ENCODE results near the gene GTF2H2.
"Not testable (repeated sequence)": the region's sequence is repeated elsewhere in the genome, so short reads cannot be mapped to it uniquely, and the experiment has no call there.

GTF2H2 gene

GRCh38 chr5:71067262-71067928, at the start of gene GTF2H2:
GTF2H2 (minus strand) TSS chr5:71067676; CDS start chr5:71062763, 4,913 bp downstream.
- not testable (repeated sequence) for DNase-seq (ENCODE audit: low read depth in 2 of 2); H3K4me3 ChIP-seq (replicated peaks in 1 of 2; ENCODE audit: low read depth in 2 of 2, low read length in 2 of 2)

GRCh38 chr5:71109730-71110275, 42.3 kb upstream of the GTF2H2 start:
- not testable (repeated sequence) for H3K4me3 ChIP-seq (replicated peaks in 1 of 2; ENCODE audit: low read depth in 2 of 2, low read length in 2 of 2); DNase-seq (ENCODE audit: low read depth in 2 of 2)

- not testable (repeated sequence) for H3K4me3 ChIP-seq (replicated peaks in 1 of 2; ENCODE audit: low read depth in 2 of 2, low read length in 2 of 2); DNase-seq (ENCODE audit: low read depth in 2 of 2)
Measured at GRCh38 chr5:71099996-71100395, 32.5 kb upstream of the GTF2H2 start.

GRCh38 chr5:71097930-71098203, 30.4 kb upstream of the GTF2H2 start:
- not testable (repeated sequence) for H3K4me3 ChIP-seq (replicated peaks in 1 of 2; ENCODE audit: low read depth in 2 of 2, low read length in 2 of 2); DNase-seq (ENCODE audit: low read depth in 2 of 2)

- not testable (repeated sequence) for DNase-seq (ENCODE audit: low read depth in 2 of 2); H3K4me3 ChIP-seq (replicated peaks in 1 of 2; ENCODE audit: low read depth in 2 of 2, low read length in 2 of 2)
Measured at GRCh38 chr5:71097173-71097929, 29.9 kb upstream of the GTF2H2 start.

- not testable (repeated sequence) for DNase-seq (ENCODE audit: low read depth in 2 of 2)
Measured at GRCh38 chr5:71089773-71090172, 22.3 kb upstream of the GTF2H2 start.

GRCh38 chr5:71088754-71089153, 21.3 kb upstream of the GTF2H2 start:
- H3K4me3 ChIP-seq (replicated peaks in 1 of 2; ENCODE audit: low read depth in 2 of 2, low read length in 2 of 2); DNase-seq (ENCODE audit: low read depth in 2 of 2): not testable (repeated sequence)

More at GRCh38 chr5:71089773-71090172, 22.3 kb upstream of the GTF2H2 start:
- H3K4me3 ChIP-seq (replicated peaks in 1 of 2; ENCODE audit: low read depth in 2 of 2, low read length in 2 of 2): not testable (repeated sequence)

- not testable (repeated sequence) for H3K4me3 ChIP-seq (replicated peaks in 1 of 2; ENCODE audit: low read depth in 2 of 2, low read length in 2 of 2); DNase-seq (ENCODE audit: low read depth in 2 of 2)
Measured at GRCh38 chr5:71086145-71086544, 18.7 kb upstream of the GTF2H2 start.

- not testable (repeated sequence) for DNase-seq (ENCODE audit: low read depth in 2 of 2); H3K4me3 ChIP-seq (replicated peaks in 1 of 2; ENCODE audit: low read depth in 2 of 2, low read length in 2 of 2)
Measured at GRCh38 chr5:71084280-71085063, 17.0 kb upstream of the GTF2H2 start.

GRCh38 chr5:71082898-71083297, 15.4 kb upstream of the GTF2H2 start:
- not testable (repeated sequence) for DNase-seq (ENCODE audit: low read depth in 2 of 2); H3K4me3 ChIP-seq (replicated peaks in 1 of 2; ENCODE audit: low read depth in 2 of 2, low read length in 2 of 2)

- not testable (repeated sequence) for DNase-seq (ENCODE audit: low read depth in 2 of 2)
Measured at GRCh38 chr5:71082340-71082739, 14.9 kb upstream of the GTF2H2 start.

GRCh38 chr5:71061322-71061721, 6.2 kb downstream of the GTF2H2 start:
- H3K4me3 ChIP-seq (replicated peaks in 1 of 2; ENCODE audit: low read depth in 2 of 2, low read length in 2 of 2); DNase-seq (ENCODE audit: low read depth in 2 of 2): not testable (repeated sequence)

More at GRCh38 chr5:71082340-71082739, 14.9 kb upstream of the GTF2H2 start:
- H3K4me3 ChIP-seq (replicated peaks in 1 of 2; ENCODE audit: low read depth in 2 of 2, low read length in 2 of 2): not testable (repeated sequence)

GRCh38 chr5:71059426-71059825, 8.1 kb downstream of the GTF2H2 start:
- H3K4me3 ChIP-seq (replicated peaks in 1 of 2; ENCODE audit: low read depth in 2 of 2, low read length in 2 of 2); DNase-seq (ENCODE audit: low read depth in 2 of 2): not testable (repeated sequence)

GRCh38 chr5:71044808-71045207, 22.7 kb downstream of the GTF2H2 start:
- DNase-seq (ENCODE audit: low read depth in 2 of 2); H3K4me3 ChIP-seq (replicated peaks in 1 of 2; ENCODE audit: low read depth in 2 of 2, low read length in 2 of 2): not testable (repeated sequence)

- not testable (repeated sequence) for H3K4me3 ChIP-seq (replicated peaks in 1 of 2; ENCODE audit: low read depth in 2 of 2, low read length in 2 of 2); DNase-seq (ENCODE audit: low read depth in 2 of 2)
Measured at GRCh38 chr5:71044128-71044527, 23.3 kb downstream of the GTF2H2 start.

GRCh38 chr5:71031046-71031776, 36.3 kb downstream of the GTF2H2 start:
- H3K4me3 ChIP-seq (replicated peaks in 1 of 2; ENCODE audit: low read depth in 2 of 2, low read length in 2 of 2); DNase-seq (ENCODE audit: low read depth in 2 of 2): not testable (repeated sequence)

GRCh38 chr5:71025289-71025953, 42.1 kb downstream of the GTF2H2 start, which contains the start of gene NAIP:
NAIP (minus strand) TSS chr5:71025339; CDS start chr5:71012915, 12,424 bp downstream.
- DNase-seq (ENCODE audit: low read depth in 2 of 2); H3K4me3 ChIP-seq (replicated peaks in 1 of 2; ENCODE audit: low read depth in 2 of 2, low read length in 2 of 2): not testable (repeated sequence)
